CD14-positive monocyte (primary cell): ENCODE measurements around the gene CTDSPL. TPM values are rescaled to one million over a fixed set of nuclear protein-coding genes. Genes with fewer than 3 reads are reported as not detected.

ENCODE experiments used
- DNase-seq, 3 donors: peaks; one replicate each; pipeline ENCODE4 v3.0.0-alpha.2; 2011 to 2022
- H2AFZ ChIP-seq: 2 replicates; pipeline ENCODE4 v1.6.0; 2012; ENCODE audit warnings: mild to moderate bottlenecking, low read depth, low read length, inconsistent platforms; ENCODE audit not compliant: insufficient read depth, poor library complexity, severe bottlenecking
- H3K27ac ChIP-seq, 2 donors: 1 replicate in 1 of 2; 2 replicates in 1 of 2; pipeline ENCODE4 v1.5.1; 2012 to 2013; ENCODE audit warnings: low read length in 2 of 2, control low read depth in 1 of 2, inconsistent platforms in 1 of 2, low read depth in 1 of 2, mild to moderate bottlenecking in 1 of 2
- H3K27me3 ChIP-seq, 2 donors: one replicate each; pipeline versions ENCODE4 v1.6.0 to v1.6.1; 2011 to 2013; ENCODE audit warnings: low read length in 2 of 2; ENCODE audit not compliant: control insufficient read depth in 2 of 2, insufficient read depth in 2 of 2
- H3K36me3 ChIP-seq, 2 donors: replicated peaks in 1 of 2; 1 replicate in 1 of 2; 2 replicates in 1 of 2; pipeline versions ENCODE4 v1.5.1 to v1.6.1; 2012 to 2013; ENCODE audit warnings: low read length in 2 of 2, control low read depth in 1 of 2, inconsistent platforms in 1 of 2, mild to moderate bottlenecking in 1 of 2; ENCODE audit not compliant: insufficient read depth in 2 of 2, control insufficient read depth in 1 of 2
- H3K4me1 ChIP-seq, 2 donors: 1 replicate in 1 of 2; 2 replicates in 1 of 2; pipeline versions ENCODE4 v1.5.1 to v1.6.1; 2012 to 2013; ENCODE audit warnings: low read length in 2 of 2, control low read depth in 1 of 2, inconsistent platforms in 1 of 2, mild to moderate bottlenecking in 1 of 2, moderate library complexity in 1 of 2; ENCODE audit not compliant: insufficient read depth in 2 of 2, control insufficient read depth in 1 of 2
- H3K4me2 ChIP-seq: replicated peaks from 2 replicates; pipeline ENCODE3; 2012; ENCODE audit warnings: low read length, moderate library complexity, mild to moderate bottlenecking; ENCODE audit not compliant: poor library complexity, severe bottlenecking; ENCODE audit errors: extremely low read depth
- H3K4me3 ChIP-seq, 3 experiments: fragments of 200-600 bp in 1 of 3; sonication (generic) in 1 of 3; replicated peaks in 1 of 3; 1 replicate in 2 of 3; 2 replicates in 1 of 3; pipeline ENCODE4 v1.5.1; 2011 to 2013; ENCODE audit warnings: low read length in 3 of 3, mild to moderate bottlenecking in 3 of 3, control low read depth in 2 of 3, low read depth in 2 of 3, inconsistent platforms in 1 of 3, moderate library complexity in 1 of 3
- H3K79me2 ChIP-seq: 2 replicates; pipeline ENCODE4 v1.6.0; 2012; ENCODE audit warnings: mild to moderate bottlenecking, control low read depth, inconsistent platforms, low read length, moderate library complexity; ENCODE audit not compliant: insufficient read depth
- H3K9ac ChIP-seq: 2 replicates; pipeline ENCODE4 v1.6.0; 2017; ENCODE audit warnings: low read length, mild to moderate bottlenecking; ENCODE audit not compliant: insufficient read depth, poor library complexity, severe bottlenecking
- H3K9me3 ChIP-seq, 2 donors: replicated peaks in 1 of 2; 1 replicate in 1 of 2; 2 replicates in 1 of 2; pipeline versions ENCODE4 v1.5.1 to v1.6.1; 2012 to 2013; ENCODE audit warnings: low read length in 2 of 2, control low read depth in 1 of 2; ENCODE audit not compliant: control insufficient read depth in 1 of 2, insufficient read depth in 1 of 2
- H4K20me1 ChIP-seq: 2 replicates; pipeline ENCODE4 v1.6.0; 2012; ENCODE audit warnings: mild to moderate bottlenecking, low read length, control low read depth, moderate library complexity; ENCODE audit not compliant: insufficient read depth
- H3K27ac Mint-ChIP-seq, 7 donors: one replicate each; pipeline ENCODE4 v1.8.0; 2020; ENCODE audit warnings: mild to moderate bottlenecking in 7 of 7, mixed read lengths in 7 of 7, moderate library complexity in 6 of 7, inconsistent platforms in 2 of 7
- H3K27me3 Mint-ChIP-seq, 3 donors: one replicate each; pipeline ENCODE4 v1.8.0; 2021 to 2022; ENCODE audit warnings: low read depth in 3 of 3, mild to moderate bottlenecking in 3 of 3, mixed read lengths in 3 of 3, moderate library complexity in 3 of 3, inconsistent platforms in 1 of 3
- H3K36me3 Mint-ChIP-seq, 2 donors: one replicate each; pipeline ENCODE4 v1.8.0; 2020; ENCODE audit warnings: mixed read lengths in 2 of 2, inconsistent platforms in 1 of 2, mild to moderate bottlenecking in 1 of 2
- H3K4me1 Mint-ChIP-seq: one replicate; pipeline ENCODE4 v1.8.0; 2020; ENCODE audit warnings: mild to moderate bottlenecking, mixed read lengths
- H3K4me3 Mint-ChIP-seq, 2 donors: one replicate each; pipeline ENCODE4 v1.8.0; 2020; ENCODE audit warnings: mild to moderate bottlenecking in 2 of 2, mixed read lengths in 2 of 2, moderate library complexity in 1 of 2
- H3K9me3 Mint-ChIP-seq, 7 donors: one replicate each; pipeline ENCODE4 v1.8.0; 2020 to 2022; ENCODE audit warnings: mixed read lengths in 7 of 7, mild to moderate bottlenecking in 6 of 7, moderate library complexity in 6 of 7, inconsistent platforms in 2 of 7
- WGBS: methylation state at CpG from one replicate; pipeline ENCODE4 v1.1.5; 2013; ENCODE audit warnings: missing lambda C conversion rate; ENCODE audit not compliant: insufficient coverage; 5-methylcytosine and 5-hydroxymethylcytosine counted together
- intact Hi-C, 2 donors: fragments of 100-400 bp; cut with micrococcal nuclease; formaldehyde crosslinking; loops; one replicate each; pipeline versions ENCODE4 v1.15.0 to v1.15.1; 2023
- polyA plus RNA-seq, 3 donors: library from polyadenylated mRNA; depleted of rRNA in 1 of 3; unstranded in 2 of 3; stranded (reverse) in 1 of 3; fragments of 300-500 nt in 2 of 3; fragments of >200 nt in 1 of 3; fragmentation: Illumina TruSeq in 2 of 3; gene quantifications; 1 replicate in 2 of 3; 2 replicates in 1 of 3; pipeline ENCODE4 v1.2.3, GENCODE V29; 2012 to 2021
- TF ChIP-seq, protein P1 (sequence below): fragments of 200-600 bp; IDR thresholded peaks from one replicate; pipeline ENCODE4 v1.8.0; 2022; ENCODE audit warnings: antibody characterized with exemption, mild to moderate bottlenecking

Gene CTDSPL
- polyA plus RNA-seq, 3 donors, result 0.15 to 0.69 (median 0.33) TPM

GRCh38 chr3:37956723-37957538, 95.3 kb downstream of the CTDSPL start:
- Histone ChIP-seq H4K20me1 (no peaks in the 10 kb centered on the region), H3K4me2 (peak overlapping the region; percentile 64), H3K36me3 (no peaks in the 10 kb centered on the region), H3K79me2 (no peaks in the 10 kb centered on the region), H3K4me3 (peak overlapping the region in 1 of 3 experiments; percentile 52), H3K4me1 (peaks cover 32 to 42% of the 10 kb centered on the region in 2 donors), H3K9ac (no peak overlapping the region), H3K27ac (peak overlapping the region; percentile 55 to 86), H2AFZ (peak overlapping the region; percentile 71), H3K9me3 (no peaks in the 10 kb centered on the region), H3K27me3 (no peaks in the 10 kb centered on the region)
- Mint-ChIP-seq H3K27ac (peak overlapping the region; percentile 85 to 94 (median 87)), H3K4me3 (peak overlapping the region; percentile 28 to 59), H3K9me3 (peaks cover 0 to 1% (median 0%) of the 10 kb centered on the region in 7 donors), H3K4me1 (peaks cover 39% of the 10 kb centered on the region), H3K36me3 (peaks cover 0 to 2% of the 10 kb centered on the region in 2 donors), H3K27me3 (peaks cover 0 to 2% (median 0%) of the 10 kb centered on the region in 3 donors)
- WGBS, result 0% methylated on average over 1 of the region's 2 CpGs
- DNase-seq, result no peak
- TF ChIP-seq, protein P1, sequence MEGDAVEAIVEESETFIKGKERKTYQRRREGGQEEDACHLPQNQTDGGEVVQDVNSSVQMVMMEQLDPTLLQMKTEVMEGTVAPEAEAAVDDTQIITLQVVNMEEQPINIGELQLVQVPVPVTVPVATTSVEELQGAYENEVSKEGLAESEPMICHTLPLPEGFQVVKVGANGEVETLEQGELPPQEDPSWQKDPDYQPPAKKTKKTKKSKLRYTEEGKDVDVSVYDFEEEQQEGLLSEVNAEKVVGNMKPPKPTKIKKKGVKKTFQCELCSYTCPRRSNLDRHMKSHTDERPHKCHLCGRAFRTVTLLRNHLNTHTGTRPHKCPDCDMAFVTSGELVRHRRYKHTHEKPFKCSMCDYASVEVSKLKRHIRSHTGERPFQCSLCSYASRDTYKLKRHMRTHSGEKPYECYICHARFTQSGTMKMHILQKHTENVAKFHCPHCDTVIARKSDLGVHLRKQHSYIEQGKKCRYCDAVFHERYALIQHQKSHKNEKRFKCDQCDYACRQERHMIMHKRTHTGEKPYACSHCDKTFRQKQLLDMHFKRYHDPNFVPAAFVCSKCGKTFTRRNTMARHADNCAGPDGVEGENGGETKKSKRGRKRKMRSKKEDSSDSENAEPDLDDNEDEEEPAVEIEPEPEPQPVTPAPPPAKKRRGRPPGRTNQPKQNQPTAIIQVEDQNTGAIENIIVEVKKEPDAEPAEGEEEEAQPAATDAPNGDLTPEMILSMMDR, result no peak
- intact Hi-C loops, result no loop called here

DNA sequence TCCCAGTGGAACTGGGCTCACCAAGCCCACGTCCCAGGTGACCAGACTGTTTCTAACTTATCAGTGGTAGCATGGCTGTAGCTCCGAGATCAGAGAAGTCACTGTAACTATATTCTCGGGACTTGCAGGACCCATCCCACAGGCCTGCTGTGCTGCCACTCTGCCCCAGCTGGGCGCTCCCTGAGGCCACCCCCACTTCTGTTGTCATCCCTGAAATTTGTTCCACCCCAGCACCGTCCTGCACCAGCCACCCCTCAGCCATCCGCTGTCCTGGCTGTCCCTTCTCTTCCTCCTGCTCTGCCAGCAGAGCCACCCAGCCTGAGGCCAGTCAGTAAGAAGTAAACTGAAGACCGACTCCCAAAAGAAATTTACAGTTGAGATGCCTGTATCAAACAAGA, 95.9 kb downstream of the CTDSPL start:
- no peaks in the 10 kb centered on the region for H3K36me3 ChIP-seq
- H3K9me3 Mint-ChIP-seq, result peaks cover 0 to 1% (median 0%) of the 10 kb centered on the region in 7 donors
- H3K9me3 ChIP-seq, result no peaks in the 10 kb centered on the region
- WGBS, result 33% methylated on average over 4 of the region's 7 CpGs
- H3K9ac ChIP-seq, result no peak overlapping the region
- H3K27me3 Mint-ChIP-seq, result peaks cover 0 to 2% (median 0%) of the 10 kb centered on the region in 3 donors
- TF ChIP-seq, protein P1, result no peak
- H3K27ac ChIP-seq, result peak overlapping the region; percentile 40 to 86
- DNase-seq, result no peak
- H3K4me1 Mint-ChIP-seq, result peaks cover 39% of the 10 kb centered on the region
- intact Hi-C loops, result no loop called here
- H3K27me3 ChIP-seq, result no peaks in the 10 kb centered on the region
- H3K27ac Mint-ChIP-seq, result peak overlapping the region; percentile 68 to 92 (median 85)
- H3K4me3 ChIP-seq, result no peak overlapping the region
- H2AFZ ChIP-seq, result peak overlapping the region; percentile 71
- peaks cover 32 to 42% of the 10 kb centered on the region in 2 donors for H3K4me1 ChIP-seq
- no peaks in the 10 kb centered on the region for H3K79me2 ChIP-seq
- peak overlapping the region; percentile 28 to 60 for H3K4me3 Mint-ChIP-seq
- no peaks in the 10 kb centered on the region for H4K20me1 ChIP-seq
- H3K4me2 ChIP-seq, result no peak overlapping the region
- peaks cover 0 to under 1% of the 10 kb centered on the region in 2 donors for H3K36me3 Mint-ChIP-seq
